Inflammatory macrophage treated with lipopolysaccharide for 1 hour (primary cell): ENCODE data around the gene MYH6.

Experiments used
- DNase-seq, 2 donors: peaks; one replicate each; pipeline ENCODE4 v3.0.0-alpha.2; 2020 to 2022

The MYH6 gene

DNA sequence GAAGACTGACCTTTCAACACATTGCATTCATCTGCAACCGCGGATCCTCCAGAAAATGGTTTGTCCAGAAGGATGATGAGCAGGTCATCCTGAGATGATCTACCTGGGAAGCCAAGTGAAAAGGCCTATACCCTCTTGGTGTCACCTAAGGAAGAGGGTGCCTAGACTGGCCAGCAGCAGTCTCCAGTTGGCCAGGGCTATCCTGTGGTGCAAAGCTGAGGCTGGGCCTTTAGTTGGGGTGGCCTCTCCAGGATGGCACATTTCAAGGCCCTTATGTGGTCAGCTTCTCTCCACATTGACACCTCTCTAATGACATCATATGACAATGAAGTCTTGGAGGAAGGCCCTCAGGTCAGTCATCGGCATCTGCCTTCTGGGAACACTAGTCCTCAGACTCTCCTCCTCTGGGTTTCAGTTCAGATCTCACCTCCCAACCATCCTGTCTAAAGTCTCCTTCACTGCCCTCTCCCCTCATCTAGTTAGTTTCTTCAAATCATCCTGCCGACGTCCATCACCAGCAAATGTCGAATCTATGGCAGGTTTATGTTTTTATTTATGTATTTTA, 52.1 kb downstream of the MYH6 start:
- no peak for DNase-seq

DNA sequence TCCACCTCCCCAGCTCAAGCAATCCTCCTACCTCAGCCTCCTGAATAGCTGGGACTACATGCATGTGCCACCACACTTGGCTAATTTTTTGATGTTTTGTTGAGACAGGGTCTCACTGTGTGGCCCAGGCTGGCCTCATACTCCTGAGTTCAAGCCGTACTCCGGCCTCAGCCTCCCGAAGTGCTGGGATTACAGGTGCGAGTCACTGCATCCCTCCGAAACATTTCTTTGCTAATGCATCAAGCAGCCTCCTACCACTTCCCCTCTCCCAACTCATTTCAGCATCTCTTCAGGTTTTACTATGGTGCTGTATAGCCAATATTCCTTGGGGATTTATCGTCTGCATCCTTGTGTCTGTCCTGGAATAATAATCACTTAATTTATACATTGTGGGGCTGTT, 53.1 kb downstream of the MYH6 start:
- no peak for DNase-seq

DNA sequence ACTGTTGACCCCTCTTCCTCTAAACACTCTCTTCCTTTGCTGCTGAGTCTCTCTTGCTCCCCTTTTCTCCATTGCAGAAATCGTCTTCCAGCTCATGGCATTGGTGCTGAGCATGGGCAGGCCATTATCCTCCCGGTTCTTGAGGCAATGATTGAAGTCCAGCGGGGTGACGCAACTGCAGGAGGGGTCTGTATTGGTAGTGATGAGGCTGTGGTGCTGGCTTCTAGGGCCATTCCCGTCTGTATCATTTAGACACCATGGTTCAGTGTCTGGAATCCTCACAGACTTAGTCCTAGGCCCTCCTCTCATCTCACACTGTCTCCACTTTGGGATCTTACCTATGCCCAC, 54.7 kb downstream of the MYH6 start:
- no peak for DNase-seq

DNA sequence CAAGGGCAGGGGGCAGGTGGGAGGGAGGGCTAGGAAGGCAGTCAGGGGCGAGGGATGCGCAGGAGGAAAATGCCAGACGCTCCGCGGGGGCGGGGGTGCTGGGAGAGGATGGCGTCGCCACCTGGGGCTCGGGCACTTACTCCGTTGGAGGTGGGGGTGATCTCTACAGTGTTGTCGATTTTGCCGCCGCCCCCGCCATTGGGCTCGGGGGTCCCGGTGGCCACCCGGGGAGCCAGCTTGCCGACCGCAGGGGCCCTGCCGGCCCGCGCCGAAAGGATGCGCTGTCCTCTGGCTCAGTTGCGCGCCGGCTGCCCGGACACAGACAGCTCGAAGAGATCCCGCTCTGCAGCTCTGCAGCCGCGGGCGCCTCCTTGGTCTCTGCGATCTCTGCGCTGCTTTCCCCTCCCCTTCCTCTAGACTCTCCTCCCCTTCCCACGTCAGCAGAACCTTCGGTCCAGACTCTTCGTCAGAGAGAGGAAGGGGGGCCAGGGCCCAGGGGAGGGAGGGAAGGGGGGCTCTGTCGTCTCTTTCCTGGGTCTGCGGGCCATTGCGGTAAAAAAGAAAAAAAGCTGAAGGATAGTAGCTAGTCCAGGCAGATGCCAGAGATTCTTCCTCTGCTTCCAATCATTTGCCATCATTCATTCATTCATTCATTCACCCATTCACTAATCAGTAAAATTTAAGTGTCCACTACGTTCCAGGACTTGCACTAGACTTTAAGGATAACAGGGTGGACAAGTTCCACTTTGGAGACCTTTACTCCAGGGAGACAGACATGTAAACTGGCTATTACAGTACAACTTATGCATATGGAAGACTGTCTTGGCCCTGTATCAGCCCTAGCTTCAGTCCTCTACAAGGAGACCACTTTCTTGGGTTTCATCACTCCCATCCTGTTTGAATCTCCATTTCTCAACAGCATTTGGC, 55.3 kb downstream of the MYH6 start, which contains the start of gene SLC22A17:
TSS of gene SLC22A17 (minus strand) at position 382 of the 927 bp plus-strand sequence.
- no peak for DNase-seq

DNA sequence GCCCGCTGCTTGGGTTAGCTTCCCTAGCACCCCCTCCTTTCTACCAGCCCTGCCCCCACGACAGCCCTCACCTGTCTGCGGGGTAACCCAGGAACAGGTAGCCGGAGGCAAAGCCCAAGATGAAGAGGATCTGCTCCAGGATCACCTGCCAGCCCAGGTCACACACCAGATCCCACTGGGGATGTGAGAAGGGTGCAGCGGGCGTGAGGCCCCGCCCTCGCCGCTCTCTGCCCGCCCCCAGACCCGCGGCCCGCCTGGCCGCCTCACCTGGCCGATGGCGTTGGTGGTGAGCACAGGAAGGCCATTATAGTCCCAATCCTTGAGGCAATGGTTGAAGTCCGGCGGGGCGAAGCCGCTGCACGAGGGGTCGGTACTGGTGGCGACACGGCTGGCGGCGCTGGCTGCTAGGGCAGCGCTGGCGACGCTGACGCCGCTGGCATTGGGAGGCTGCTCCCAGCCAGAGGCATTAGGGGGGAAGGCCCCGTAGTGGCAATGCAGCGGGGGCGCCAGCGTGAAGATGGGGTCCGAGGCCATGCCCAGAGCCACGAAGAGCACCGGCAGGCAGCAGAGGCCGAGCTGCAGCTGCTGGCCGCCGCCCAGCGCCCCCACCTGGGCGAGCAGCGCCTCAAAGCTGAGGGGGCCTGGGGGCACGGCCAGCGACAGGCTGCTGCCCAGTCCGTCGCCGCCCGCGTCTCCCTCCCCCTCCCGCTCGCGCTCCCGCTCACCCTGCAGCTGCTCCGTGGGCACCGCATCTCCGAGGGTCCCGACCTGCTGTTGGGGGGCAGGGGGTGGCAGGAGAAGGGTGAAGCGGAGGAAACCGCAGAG, 56.2 kb downstream of the MYH6 start:
- DNase-seq: no peak

DNA sequence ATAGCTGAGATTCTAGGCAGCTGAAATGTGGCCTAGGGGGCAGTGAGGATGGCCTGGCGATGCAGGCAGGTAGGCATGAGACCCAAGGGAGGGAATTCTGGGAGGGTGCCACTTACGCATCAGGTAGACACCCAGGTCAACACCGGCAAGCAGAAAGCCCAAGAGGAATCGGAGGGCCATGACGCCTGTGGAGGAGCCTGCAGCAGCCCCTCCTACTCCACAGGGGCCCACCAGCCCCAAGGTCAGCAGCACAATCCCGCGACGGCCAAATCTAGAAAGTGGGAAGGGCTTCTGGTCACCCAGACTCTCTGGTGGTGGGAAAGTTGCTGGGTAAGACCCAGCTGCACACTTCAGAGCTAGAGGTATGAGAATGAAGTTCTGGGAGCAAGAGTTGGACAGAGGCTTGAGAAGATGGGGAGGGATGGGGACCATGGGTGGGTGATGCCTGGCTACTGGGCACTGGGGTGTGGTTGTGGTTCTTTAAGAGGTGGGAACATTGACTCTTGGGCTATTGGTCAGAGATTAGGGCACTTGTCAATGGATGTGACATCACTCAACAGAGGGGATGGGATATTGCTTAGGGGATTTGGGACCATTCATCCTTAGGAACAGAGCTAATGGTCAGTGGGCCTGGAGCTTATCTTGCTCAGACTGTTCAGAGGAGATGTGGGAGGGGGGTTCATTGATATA, 58.8 kb downstream of the MYH6 start:
- DNase-seq: no peak

GRCh38 chr14:23348297-23348655, 59.8 kb downstream of the MYH6 start:
- DNase-seq: no peak

DNA sequence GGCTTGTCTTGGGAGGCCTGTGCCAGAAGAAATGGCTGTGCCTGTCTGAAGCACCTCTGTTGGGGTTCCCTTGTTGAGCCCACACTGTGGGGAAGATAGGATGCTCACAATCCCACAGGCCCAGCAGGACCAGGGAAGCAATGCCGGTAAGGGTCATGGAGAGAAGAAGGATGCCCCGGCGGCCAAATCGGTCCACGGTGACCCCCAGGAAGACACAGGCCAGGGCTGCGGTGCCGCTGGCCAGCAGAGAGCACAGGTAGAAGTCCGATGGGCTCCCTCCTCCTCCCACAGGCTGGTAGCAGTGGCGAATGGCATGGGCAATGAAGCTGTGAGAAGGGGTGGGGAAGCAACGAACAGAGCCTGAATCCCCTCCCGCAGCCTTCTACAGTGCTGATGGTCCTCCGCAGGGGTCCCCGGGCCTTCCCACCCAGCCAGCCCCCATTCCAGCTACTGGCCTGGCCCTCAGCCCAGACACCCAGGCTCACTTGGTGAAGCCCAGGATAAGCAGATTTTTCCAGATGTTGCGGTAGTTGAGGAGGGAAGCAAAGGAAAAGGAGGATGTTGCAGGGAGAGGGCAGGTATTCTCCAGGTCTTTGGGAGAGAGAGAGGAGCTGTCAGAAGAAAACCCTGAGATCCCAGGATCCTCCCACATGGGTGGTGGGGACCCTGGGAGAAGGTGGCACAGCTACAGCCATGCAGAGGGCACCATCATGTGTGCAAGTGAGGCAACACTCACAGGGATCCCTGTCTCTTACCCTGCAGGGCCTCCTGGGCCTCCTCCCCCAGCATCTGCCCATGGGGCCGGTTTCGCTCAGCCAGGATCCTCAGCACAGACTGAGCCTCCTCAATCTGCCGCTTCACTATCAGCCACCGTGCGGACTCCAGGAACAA, 60.4 kb downstream of the MYH6 start:
- DNase-seq: no peak

- DNase-seq: no peak
These were observed 61.2 kb downstream of the MYH6 start for GRCh38 chr14:23346693-23347405.

GRCh38 chr14:23345987-23346692, 61.9 kb downstream of the MYH6 start:
- DNase-seq: no peak

DNA sequence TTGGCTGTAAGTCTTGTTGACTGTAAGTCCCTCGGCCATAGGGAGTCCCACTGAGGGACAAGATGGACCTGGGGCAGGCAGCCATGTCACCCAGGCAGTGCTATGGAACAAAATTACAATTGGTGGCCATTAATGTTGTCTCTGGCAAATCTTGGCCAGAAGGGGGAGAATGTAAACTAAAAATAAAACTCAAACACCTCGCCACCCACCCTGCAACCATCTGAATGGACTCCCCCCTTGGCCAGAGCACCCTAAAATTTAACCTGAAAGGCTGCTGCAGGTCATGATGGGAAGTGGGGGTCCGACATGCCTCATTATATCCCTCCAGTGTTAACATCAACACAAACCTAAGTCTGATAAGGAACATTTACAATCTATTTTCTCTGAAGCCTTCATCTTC, 63.6 kb downstream of the MYH6 start:
- DNase-seq: no peak

- no peak for DNase-seq
These were observed 68.4 kb downstream of the MYH6 start for GRCh38 chr14:23339506-23340268.

- no peak for DNase-seq
These were observed 72.5 kb downstream of the MYH6 start for GRCh38 chr14:23335623-23336022.
